ENCODE data around the gene GAGE1.
A peak's percentile ranks its signal among the peaks of the same experiment; 100 is the strongest.
"Not testable (repeated sequence)": the region's sequence is repeated elsewhere in the genome, so short reads cannot be mapped to it uniquely, and the experiment has no call there.

The GAGE1 gene

GRCh38 chrX:49598720-49599119 is at the start of gene GAGE1:
GAGE1 (plus strand) TSS chrX:49599020; CDS start chrX:49600175, 1,155 bp downstream.
- not testable (repeated sequence) for DNase-seq (ENCODE audit: low spot score)

GRCh38 chrX:49550989-49551388 is 47.8 kb upstream of the GAGE1 start, which contains the start of gene GAGE12E:
GAGE12E (plus strand) TSS chrX:49551289; CDS start chrX:49552444, 1,155 bp downstream.
- DNase-seq (ENCODE audit: low spot score): not testable (repeated sequence)

GRCh38 chrX:49560542-49560941 is 38.3 kb upstream of the GAGE1 start, which contains the start of gene GAGE12F:
GAGE12F (plus strand) TSS chrX:49560842; CDS start chrX:49561997, 1,155 bp downstream.
- not testable (repeated sequence) for DNase-seq (ENCODE audit: low spot score)

- not testable (repeated sequence) for DNase-seq (ENCODE audit: low spot score)
Observed at GRCh38 chrX:49568728-49569127, 30.1 kb upstream of the GAGE1 start.

GRCh38 chrX:49569152-49569551 is 29.7 kb upstream of the GAGE1 start:
- not testable (repeated sequence) for DNase-seq (ENCODE audit: low spot score)

GRCh38 chrX:49570100-49570499 is 28.7 kb upstream of the GAGE1 start, which contains the start of gene GAGE12G:
GAGE12G (plus strand) TSS chrX:49570400; CDS start chrX:49571555, 1,155 bp downstream.
- DNase-seq (ENCODE audit: low spot score): not testable (repeated sequence)

GRCh38 chrX:49579649-49580048 is 19.2 kb upstream of the GAGE1 start, which contains the start of gene GAGE12H:
GAGE12H (plus strand) TSS chrX:49579949; CDS start chrX:49581104, 1,155 bp downstream.
- not testable (repeated sequence) for DNase-seq (ENCODE audit: low spot score)

GRCh38 chrX:49589196-49589595 is 9.6 kb upstream of the GAGE1 start, which contains the start of gene GAGE2A:
GAGE2A (plus strand) TSS chrX:49589496; CDS start chrX:49590651, 1,155 bp downstream.
- DNase-seq (ENCODE audit: low spot score): not testable (repeated sequence)

- DNase-seq (ENCODE audit: low spot score): not testable (repeated sequence)
Observed at GRCh38 chrX:49589769-49590478, 8.9 kb upstream of the GAGE1 start.

- DNase-seq (ENCODE audit: low spot score): not testable (repeated sequence)
Observed at GRCh38 chrX:49590488-49590887, 8.3 kb upstream of the GAGE1 start.

GRCh38 chrX:49610718-49611310 is 12.0 kb downstream of the GAGE1 start:
- peak; percentile 24 for DNase-seq (ENCODE audit: low spot score)

- DNase-seq (ENCODE audit: low spot score): no peak
Observed at GRCh38 chrX:49618574-49618973, 19.8 kb downstream of the GAGE1 start.

- DNase-seq (ENCODE audit: low spot score): peak; percentile 61
Observed at GRCh38 chrX:49627086-49627777, 28.4 kb downstream of the GAGE1 start.

GRCh38 chrX:49644991-49645637 is 46.3 kb downstream of the GAGE1 start:
- no peak for DNase-seq (ENCODE audit: low spot score)

GRCh38 chrX:49656533-49656932 is 57.7 kb downstream of the GAGE1 start:
- DNase-seq (ENCODE audit: low spot score): no peak

Measured in COLO829 (cell line).